Left lung (tissue), 10 donors: ENCODE data around the gene CLPTM1L. TPM values are rescaled to one million over a fixed set of nuclear protein-coding genes. Genes with fewer than 3 reads are reported as not detected.

Source experiments
- ATAC-seq: fragments of 200-7000 bp; cut with Tn5 transposase; one replicate; pipeline ENCODE4 v1.9.1; 2020; ENCODE audit warnings: moderate library complexity
- DNase-seq, 4 donors: peaks; one replicate each; pipeline ENCODE4 v3.0.0-alpha.2; 2013 to 2020
- H3K27ac ChIP-seq, 2 donors: fragments of 200-600 bp; sonication (generic) in 1 of 2; one replicate each; pipeline versions ENCODE4 v1.5.0 to v1.8.0; 2020 to 2021
- H3K27me3 ChIP-seq, 2 donors: fragments of 200-600 bp; sonication (generic) in 1 of 2; one replicate each; pipeline versions ENCODE4 v1.5.0 to v1.8.0; 2020 to 2021
- H3K36me3 ChIP-seq, 2 donors: fragments of 200-600 bp; sonication (generic) in 1 of 2; one replicate each; pipeline versions ENCODE4 v1.5.0 to v1.8.0; 2020 to 2021
- H3K4me1 ChIP-seq, 2 donors: fragments of 200-600 bp; one replicate each; pipeline ENCODE4 v1.8.0; 2021
- H3K4me3 ChIP-seq, 2 donors: fragments of 200-600 bp; sonication (generic) in 1 of 2; one replicate each; pipeline versions ENCODE4 v1.5.0 to v1.8.0; 2020 to 2021; ENCODE audit warnings: mild to moderate bottlenecking in 1 of 2
- H3K9me3 ChIP-seq, 2 donors: fragments of 200-600 bp; sonication (generic) in 1 of 2; one replicate each; pipeline versions ENCODE4 v1.5.0 to v1.8.0; 2020 to 2021
- CTCF ChIP-seq, 2 donors: fragments of 200-600 bp; sonication (generic) in 1 of 2; IDR thresholded peaks; one replicate each; pipeline versions ENCODE4 v1.5.0 to v1.8.0; 2021; ENCODE audit warnings: antibody characterized with exemption in 2 of 2
- intact Hi-C, 2 donors: fragments of 100-400 bp; cut with DNase I; formaldehyde crosslinking; loops; one replicate each; pipeline versions ENCODE4 v1.11.2 to v1.14.2; 2022
- polyA plus RNA-seq, 6 donors: library from polyadenylated mRNA; unstranded; fragments of 120-200 nt; gene quantifications; one replicate each; pipeline ENCODE4 v1.2.1, GENCODE V29; 2013; ENCODE audit not compliant: insufficient read length in 6 of 6
- total RNA-seq, 2 donors: library from RNA; stranded (reverse); fragmentation: NEBNext Ultra II Directional; extraction: Animal tissue kit (Norgen Biotek cat#: 25700); gene quantifications; one replicate each; pipeline ENCODE4 v1.2.1, GENCODE V29; 2021
- donor health status: DM: no; HTN: yes; CAD: no.
- donor health status: DM: no; HTN: no; CAD: no.

Gene CLPTM1L
- total and polyA plus RNA-seq, 8 donors = 90.4 to 171 (median 99.4) TPM

- H3K36me3 ChIP-seq = no peaks in the 10 kb centered on the region
- TF ChIP-seq CTCF (IDR thresholded peaks at IDR 0.05) = no peak
- H3K27ac ChIP-seq = no peak overlapping the region
- intact Hi-C loops = no loop called here
- H3K27me3 ChIP-seq = peaks cover 0 to 46% of the 10 kb centered on the region in 2 donors
- ATAC-seq (no peak), DNase-seq (peak in 1 of 4 donors; percentile 60)
- no peaks in the 10 kb centered on the region for H3K9me3 ChIP-seq
- peaks cover 5 to 23% of the 10 kb centered on the region in 2 donors for H3K4me1 ChIP-seq
- no peak overlapping the region for H3K4me3 ChIP-seq
Measured at GRCh38 chr5:1384521-1384920, 39.6 kb upstream of the CLPTM1L start.

- H3K27ac ChIP-seq = no peak overlapping the region
- ATAC-seq (no peak), DNase-seq (no peak)
- TF ChIP-seq CTCF (IDR thresholded peaks at IDR 0.05) = no peak
- H3K4me1 ChIP-seq = peaks cover 5 to 23% of the 10 kb centered on the region in 2 donors
- H3K4me3 ChIP-seq = no peak overlapping the region
- intact Hi-C loops = no loop called here
- peaks cover 0 to 51% of the 10 kb centered on the region in 2 donors for H3K27me3 ChIP-seq
- no peaks in the 10 kb centered on the region for H3K36me3 ChIP-seq
- no peaks in the 10 kb centered on the region for H3K9me3 ChIP-seq
Measured at GRCh38 chr5:1383886-1384401, 39.0 kb upstream of the CLPTM1L start.

- H3K36me3 ChIP-seq = no peaks in the 10 kb centered on the region
- DNase-seq (no peak), ATAC-seq (no peak)
- intact Hi-C loops = no loop called here
- H3K27me3 ChIP-seq = peaks cover 0 to 57% of the 10 kb centered on the region in 2 donors
- no peak overlapping the region for H3K27ac ChIP-seq
- H3K9me3 ChIP-seq = no peaks in the 10 kb centered on the region
- H3K4me3 ChIP-seq = no peak overlapping the region
- TF ChIP-seq CTCF (IDR thresholded peaks at IDR 0.05) = no peak
- peaks cover 5 to 23% of the 10 kb centered on the region in 2 donors for H3K4me1 ChIP-seq
Measured at GRCh38 chr5:1383344-1383743, 38.4 kb upstream of the CLPTM1L start.

- no peaks in the 10 kb centered on the region for H3K36me3 ChIP-seq
- TF ChIP-seq CTCF (IDR thresholded peaks at IDR 0.05) = no peak
- no peak overlapping the region for H3K27ac ChIP-seq
- ATAC-seq (no peak), DNase-seq (no peak)
- peaks cover 0 to 50% of the 10 kb centered on the region in 2 donors for H3K27me3 ChIP-seq
- no peaks in the 10 kb centered on the region for H3K9me3 ChIP-seq
- H3K4me3 ChIP-seq = no peak overlapping the region
- intact Hi-C loops = no loop called here
- H3K4me1 ChIP-seq = peaks cover 5 to 23% of the 10 kb centered on the region in 2 donors
Measured at GRCh38 chr5:1382248-1382700, 37.4 kb upstream of the CLPTM1L start.

- H3K9me3 ChIP-seq = no peaks in the 10 kb centered on the region
- no peak overlapping the region for H3K27ac ChIP-seq
- intact Hi-C loops = no loop called here
- ATAC-seq (no peak), DNase-seq (no peak)
- peaks cover 5 to 20% of the 10 kb centered on the region in 2 donors for H3K4me1 ChIP-seq
- peaks cover 0 to 48% of the 10 kb centered on the region in 2 donors for H3K27me3 ChIP-seq
- no peak for TF ChIP-seq CTCF (IDR thresholded peaks at IDR 0.05)
- no peak overlapping the region for H3K4me3 ChIP-seq
- no peaks in the 10 kb centered on the region for H3K36me3 ChIP-seq
Measured at GRCh38 chr5:1381370-1382247, 36.7 kb upstream of the CLPTM1L start.
